C1 segment of cervical spinal cord (tissue), 14 donors: Measurements from ENCODE around the gene SIAH1.
"Not testable (repeated sequence)": the region's sequence is repeated elsewhere in the genome, so short reads cannot be mapped to it uniquely, and the experiment has no call there.

Experiments
- DNase-seq, 14 donors: peaks; one replicate each; lab custom pipeline; 2025; lab: John Stamatoyannopoulos, UW

Gene SIAH1

GRCh38 chr16:48385253-48386150 is at the start of gene SIAH1:
SIAH1 (minus strand) TSS chr16:48385413; CDS start chr16:48362428, 22,985 bp downstream.
- peak; percentile 20 to 92 (median 71) for DNase-seq

DNA sequence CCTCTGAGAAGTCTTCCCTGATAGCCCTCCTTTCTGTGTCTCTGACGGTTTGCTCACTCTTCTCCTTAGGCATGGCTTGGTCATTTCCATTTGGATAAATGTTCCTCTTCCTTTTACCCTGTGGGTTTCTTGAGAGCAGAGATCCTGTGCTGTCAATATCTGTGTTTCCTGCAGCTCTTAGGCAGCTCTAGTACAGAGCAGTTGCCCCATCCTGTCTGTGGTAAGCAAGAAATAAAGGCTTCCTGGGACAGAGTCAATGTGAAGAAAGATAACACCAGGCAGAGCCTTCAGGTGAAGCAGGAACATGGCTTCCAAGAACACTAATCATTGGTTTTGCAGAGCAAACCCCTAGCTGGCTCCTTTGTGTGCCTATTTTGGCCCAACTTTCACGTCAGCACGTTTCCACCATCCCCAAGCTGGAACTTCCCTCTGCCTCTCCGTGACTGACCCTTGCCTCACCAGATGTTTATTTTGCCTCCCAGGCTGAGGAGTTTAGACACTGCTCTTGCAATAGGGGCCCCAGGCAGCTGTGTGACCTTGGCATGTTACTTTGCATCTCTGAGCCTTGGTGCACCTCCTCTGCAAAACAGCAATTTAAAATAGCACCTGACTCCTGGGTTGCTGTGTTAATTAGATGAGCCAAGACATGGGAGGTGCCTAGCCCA is 49.6 kb upstream of the SIAH1 start:
- peak in 1 of 14 donors; percentile 5 for DNase-seq

DNA sequence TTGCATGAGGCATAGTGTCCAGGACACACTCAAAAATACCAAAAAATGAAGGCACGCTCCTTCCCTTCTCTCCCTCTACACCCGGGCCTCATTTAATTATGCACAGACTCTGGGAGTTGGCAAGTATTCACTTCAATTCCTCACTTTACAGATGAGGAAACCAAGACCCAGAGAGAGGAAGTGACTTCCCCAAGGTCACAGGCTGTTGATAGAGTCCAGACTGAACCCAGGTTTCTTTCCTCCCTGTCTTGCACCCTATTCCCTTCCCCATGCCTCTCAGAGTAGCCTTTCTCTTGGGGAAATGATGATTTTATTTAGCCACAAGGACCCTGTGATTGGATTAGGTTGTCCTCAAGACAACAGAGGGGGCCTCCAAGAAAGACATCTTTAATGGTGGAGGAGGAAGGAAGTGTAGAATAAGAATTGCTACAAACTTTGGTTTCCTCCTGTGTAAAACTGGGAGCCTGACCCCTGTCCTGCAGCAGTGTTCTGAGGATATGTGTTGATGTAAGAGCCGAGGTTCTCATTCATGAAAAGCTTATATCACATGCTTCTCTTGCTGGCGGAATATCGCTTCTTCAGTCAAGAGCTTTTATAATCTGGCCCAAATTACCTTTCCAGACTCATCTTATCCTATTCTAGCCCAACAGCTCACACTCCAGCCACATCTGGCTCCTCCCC is 48.8 kb upstream of the SIAH1 start:
- no peak for DNase-seq

- no peak for DNase-seq
These were observed 48.1 kb upstream of the SIAH1 start for GRCh38 chr16:48433116-48433849.

GRCh38 chr16:48432136-48432535 is 46.9 kb upstream of the SIAH1 start:
- no peak for DNase-seq

GRCh38 chr16:48430890-48431289 is 45.7 kb upstream of the SIAH1 start:
- DNase-seq, result no peak

- no peak for DNase-seq
These were observed 41.3 kb upstream of the SIAH1 start for GRCh38 chr16:48426244-48427141.

DNA sequence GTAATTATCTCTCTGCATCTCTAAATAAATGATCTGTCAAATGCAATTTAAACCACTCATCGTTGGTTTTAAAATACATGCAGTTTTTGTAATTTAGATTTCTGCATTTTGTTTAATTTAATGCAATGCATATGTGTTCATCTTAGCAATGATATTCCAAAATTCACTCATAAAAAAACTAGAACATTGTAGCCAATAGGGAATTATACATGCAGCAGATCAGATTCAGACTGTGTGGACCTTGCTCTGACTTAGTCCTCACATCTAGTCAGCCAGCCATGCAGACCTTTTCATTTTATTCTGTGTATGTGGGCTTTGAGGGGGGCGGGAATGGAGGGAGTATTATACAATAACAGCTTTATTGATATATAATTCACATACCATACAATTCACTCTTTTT is 37.3 kb upstream of the SIAH1 start:
- DNase-seq, result no peak

- DNase-seq, result no peak
These were observed 36.5 kb upstream of the SIAH1 start for GRCh38 chr16:48421741-48422140.

GRCh38 chr16:48420437-48420836 is 35.2 kb upstream of the SIAH1 start:
- DNase-seq, result no peak

DNA sequence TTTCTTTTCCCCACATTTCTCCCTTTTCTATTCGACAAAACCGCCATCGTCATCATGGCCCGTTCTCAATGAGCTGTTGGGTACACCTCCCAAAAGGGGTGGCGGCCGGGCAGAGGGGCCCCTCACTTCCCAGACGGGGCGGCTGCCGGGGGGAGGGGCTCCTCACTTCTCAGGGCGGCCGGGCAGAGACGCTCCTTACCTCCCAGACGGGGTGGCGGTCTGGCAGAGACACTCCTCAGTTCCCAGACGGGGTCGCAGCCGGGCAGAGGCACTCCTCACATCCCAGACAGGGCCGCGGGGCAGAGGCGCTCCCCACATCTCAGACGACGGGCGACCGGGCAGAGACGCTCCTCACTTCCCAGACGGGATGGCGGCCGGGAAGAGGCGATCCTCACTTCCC is 31.4 kb upstream of the SIAH1 start:
- not testable (repeated sequence) for DNase-seq

DNA sequence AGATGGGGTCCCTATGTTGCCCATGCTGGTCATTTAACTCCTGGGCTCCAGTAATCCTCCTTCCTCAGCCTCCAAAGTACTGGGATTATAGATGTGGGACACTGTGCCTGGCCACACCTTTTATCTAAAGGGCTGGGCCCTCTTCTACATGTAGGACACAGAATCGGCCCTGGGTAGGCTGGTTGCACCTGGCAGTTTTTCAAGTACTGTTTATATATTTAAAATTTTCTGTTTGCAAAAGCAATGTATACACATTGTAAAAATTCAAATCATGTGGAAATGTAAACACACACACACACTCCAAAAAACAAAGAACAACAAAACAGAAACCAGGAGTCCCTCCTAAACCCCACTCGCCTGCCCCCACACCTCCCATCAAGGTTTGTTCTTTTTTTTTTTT is 28.1 kb upstream of the SIAH1 start:
- DNase-seq, result no peak

DNA sequence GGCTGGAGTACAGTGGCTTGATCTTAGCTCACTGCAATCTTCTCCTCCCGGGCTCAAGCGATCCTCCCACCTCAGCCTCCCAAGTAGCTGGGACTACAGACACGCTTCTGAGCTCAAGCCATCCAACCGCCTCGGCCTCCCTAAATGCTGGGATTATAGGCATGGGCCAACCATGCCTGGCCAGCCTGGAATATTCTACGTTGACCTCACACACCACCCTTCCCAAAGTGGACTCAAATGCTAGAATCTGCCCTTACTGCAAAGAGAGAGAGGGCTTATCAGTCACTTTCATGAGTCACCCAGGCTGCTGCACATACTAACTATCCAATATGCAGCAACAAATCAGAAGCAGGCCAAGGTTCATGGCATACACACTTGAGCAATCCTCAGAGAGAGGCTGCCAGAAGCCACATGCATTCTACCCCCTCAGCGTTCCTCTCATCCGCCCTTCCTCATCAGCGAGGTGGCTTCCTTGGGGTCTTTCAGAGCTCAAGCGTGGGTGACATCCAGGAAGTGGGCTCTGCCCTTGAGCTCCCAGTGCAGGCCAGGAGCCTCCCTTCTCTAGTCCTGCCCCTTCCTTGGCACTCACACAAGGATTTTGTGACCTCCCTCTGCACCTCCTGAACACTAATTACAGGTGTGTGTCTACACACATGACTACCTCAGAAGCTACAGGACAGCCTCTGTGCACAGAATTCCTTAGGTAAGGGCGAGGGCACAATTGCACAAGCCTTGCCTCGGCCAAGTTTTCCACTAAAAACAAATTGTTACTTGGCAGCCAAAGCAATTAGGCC is 24.8 kb upstream of the SIAH1 start:
- no peak for DNase-seq

DNA sequence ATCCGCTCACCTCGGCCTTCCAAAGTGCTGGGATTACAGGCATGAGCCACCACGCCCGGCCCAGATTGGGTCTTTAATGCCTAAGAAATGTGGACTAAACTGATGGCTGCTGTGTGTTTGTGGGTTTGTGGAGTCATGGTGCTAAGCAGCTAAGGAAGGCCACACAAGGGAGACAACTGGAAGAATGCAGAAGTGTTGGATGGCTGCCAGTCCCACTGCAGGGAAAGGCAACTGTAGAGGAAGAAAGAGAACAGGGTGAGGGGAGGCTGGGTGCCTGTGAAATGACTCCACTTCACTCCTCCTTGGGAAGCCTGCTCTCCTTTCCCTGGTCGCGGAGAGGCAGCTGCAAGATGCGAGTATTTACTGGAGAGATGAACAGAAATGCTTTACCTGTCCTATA is 23.5 kb upstream of the SIAH1 start:
- no peak for DNase-seq

- DNase-seq, result no peak
These were observed 20.7 kb upstream of the SIAH1 start for GRCh38 chr16:48405907-48406306.

DNA sequence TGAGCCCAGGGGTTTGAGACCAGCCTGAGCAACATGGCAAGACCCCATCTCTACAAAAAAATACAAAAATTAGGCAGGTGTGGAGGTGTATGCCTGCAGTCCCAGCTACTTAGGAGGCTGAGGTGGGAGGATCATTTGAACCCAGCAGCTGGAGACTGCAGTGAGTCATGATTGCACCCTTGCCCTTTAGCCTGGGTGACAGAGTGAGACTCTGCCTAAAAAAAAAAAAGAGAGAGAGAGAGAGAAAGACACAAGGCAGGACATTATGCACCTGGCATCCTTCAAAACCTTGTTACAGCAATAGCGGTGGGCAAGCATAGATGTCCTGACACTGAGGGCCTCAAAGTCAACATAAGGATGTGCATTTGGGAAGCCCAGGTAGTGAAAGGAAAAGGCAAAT is 19.9 kb upstream of the SIAH1 start:
- DNase-seq, result no peak

DNA sequence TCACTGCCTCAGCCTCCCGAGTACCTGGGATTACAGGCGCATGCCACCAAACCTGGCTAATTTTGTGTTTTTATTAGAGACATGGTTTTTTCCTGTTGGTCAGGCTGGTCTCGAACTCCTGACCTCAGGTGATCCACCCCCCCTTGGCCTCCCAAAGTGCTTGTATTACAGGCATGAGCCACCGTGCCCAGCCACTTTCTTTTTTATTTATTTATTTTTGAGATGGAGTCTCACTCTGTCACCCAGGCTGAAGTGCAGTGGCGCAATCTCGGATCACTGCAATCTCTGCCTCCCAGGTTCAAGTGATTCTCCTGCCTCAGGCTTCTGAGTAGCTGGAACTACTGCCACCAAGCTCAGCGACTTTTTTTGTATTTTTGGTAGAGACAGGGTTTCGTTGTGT is 17.3 kb upstream of the SIAH1 start:
- not testable (repeated sequence) for DNase-seq

GRCh38 chr16:48395375-48395774 is 10.2 kb upstream of the SIAH1 start:
- DNase-seq, result no peak

DNA sequence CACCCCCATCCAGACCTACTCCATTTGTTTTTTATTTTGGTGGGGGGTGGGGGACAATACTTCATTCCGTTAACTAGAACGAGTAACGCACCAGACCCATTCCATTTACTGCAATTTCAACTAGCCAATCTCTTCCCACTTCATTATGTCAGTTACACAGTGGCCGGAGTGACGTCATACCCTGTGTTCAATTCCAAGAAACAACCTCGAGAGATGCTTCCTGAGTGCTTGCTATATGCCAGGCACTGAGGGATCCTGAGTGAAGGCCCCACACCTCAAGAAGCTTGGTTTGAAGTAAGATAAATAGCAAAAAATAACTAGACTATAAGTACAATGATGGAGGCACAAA is 9.1 kb upstream of the SIAH1 start:
- DNase-seq, result no peak
